ENCODE data around the gene RARB.

DNA sequence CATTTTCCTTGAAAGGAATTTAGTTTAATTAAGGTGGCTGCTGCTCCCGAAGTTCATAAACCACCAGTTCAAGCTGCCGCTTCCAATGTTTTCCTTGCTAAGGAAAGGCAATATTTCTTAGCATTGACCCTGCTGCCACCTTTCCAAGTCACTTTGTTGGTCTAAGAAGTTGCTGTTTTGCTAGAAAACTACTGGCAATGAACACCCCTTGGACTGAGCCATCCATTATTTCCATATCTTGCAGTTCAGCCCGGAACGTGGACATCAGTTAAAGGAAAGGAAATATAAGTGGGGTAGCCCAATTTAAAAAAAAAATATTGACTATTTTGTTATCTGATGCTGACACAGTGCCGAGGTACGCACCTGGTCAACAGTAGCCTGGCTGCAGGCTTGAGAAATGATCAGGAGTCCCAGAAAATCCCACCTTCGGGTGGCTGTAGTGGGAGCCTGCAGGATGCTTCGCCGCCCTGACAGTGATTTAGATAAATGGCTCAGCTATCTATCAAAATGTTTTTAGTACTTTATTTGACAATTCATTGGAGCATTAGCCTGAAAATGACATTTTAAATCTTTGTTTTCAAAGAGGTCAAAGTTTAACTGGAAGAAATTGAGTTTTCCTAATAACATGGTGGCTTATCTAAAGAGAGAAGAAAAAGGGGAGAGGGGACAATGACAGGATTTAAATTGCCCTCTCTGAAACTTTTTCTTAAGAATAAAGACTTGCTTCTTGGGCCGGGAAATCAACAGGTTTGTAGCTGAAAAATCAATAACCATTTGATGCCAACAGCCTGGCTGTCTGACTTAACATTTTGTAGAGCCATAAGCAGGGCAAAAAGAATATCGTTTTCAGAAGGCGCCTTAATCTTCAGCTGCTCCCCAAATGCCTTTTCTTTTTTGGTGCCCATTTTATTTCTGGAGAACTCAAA, 1.6 kb downstream of the RARB start:
- TF ChIP-seq, protein P1, sequence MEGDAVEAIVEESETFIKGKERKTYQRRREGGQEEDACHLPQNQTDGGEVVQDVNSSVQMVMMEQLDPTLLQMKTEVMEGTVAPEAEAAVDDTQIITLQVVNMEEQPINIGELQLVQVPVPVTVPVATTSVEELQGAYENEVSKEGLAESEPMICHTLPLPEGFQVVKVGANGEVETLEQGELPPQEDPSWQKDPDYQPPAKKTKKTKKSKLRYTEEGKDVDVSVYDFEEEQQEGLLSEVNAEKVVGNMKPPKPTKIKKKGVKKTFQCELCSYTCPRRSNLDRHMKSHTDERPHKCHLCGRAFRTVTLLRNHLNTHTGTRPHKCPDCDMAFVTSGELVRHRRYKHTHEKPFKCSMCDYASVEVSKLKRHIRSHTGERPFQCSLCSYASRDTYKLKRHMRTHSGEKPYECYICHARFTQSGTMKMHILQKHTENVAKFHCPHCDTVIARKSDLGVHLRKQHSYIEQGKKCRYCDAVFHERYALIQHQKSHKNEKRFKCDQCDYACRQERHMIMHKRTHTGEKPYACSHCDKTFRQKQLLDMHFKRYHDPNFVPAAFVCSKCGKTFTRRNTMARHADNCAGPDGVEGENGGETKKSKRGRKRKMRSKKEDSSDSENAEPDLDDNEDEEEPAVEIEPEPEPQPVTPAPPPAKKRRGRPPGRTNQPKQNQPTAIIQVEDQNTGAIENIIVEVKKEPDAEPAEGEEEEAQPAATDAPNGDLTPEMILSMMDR (IDR thresholded peaks at IDR 0.05; ENCODE audit: insufficient read depth, low read length): no peak
- TF ChIP-seq POLR2AphosphoS5 (IDR thresholded peaks at IDR 0.05; ENCODE audit: low read depth): no peak
